Activated B cell treated with CpG ODN at 0.5 μM for 24 hours (primary cell): ENCODE results near the gene ADAMTS19. TPM values are rescaled to one million over a fixed set of nuclear protein-coding genes. Genes with fewer than 3 reads are reported as not detected.
"Not testable (repeated sequence)": the region's sequence is repeated elsewhere in the genome, so short reads cannot be mapped to it uniquely, and the experiment has no call there.

ENCODE experiments used
- ATAC-seq: fragments of 200-7000 bp; cut with Tn5 transposase; one replicate; pipeline ENCODE4 v1.10.0; 2021; ENCODE audit warnings: low read depth, mild to moderate bottlenecking, moderate library complexity
- CTCF ChIA-PET: fragments of 350-600 bp; sonication (Branson Sonifier 250); formaldehyde crosslinking; loops from one replicate; lab custom pipeline; 2021; ENCODE audit warnings: antibody characterized with exemption; lab: Charles Lee
- POLR2A ChIA-PET: fragments of 350-600 bp; sonication (Branson Sonifier 250); formaldehyde crosslinking; loops from one replicate; lab custom pipeline; 2021; ENCODE audit warnings: antibody characterized with exemption; lab: Charles Lee
- DNase-seq: peaks from one replicate; pipeline ENCODE4 v3.0.0; 2022
- H3K27ac Mint-ChIP-seq: one replicate; pipeline ENCODE4 v1.8.0; 2020; ENCODE audit warnings: mixed read lengths
- H3K27me3 Mint-ChIP-seq: one replicate; pipeline ENCODE4 v1.8.0; 2021; ENCODE audit warnings: mixed read lengths
- H3K36me3 Mint-ChIP-seq: one replicate; pipeline ENCODE4 v1.8.0; 2021; ENCODE audit warnings: low read depth, mixed read lengths
- H3K4me1 Mint-ChIP-seq: one replicate; pipeline ENCODE4 v1.8.0; 2021; ENCODE audit warnings: mixed read lengths
- H3K4me3 Mint-ChIP-seq: one replicate; pipeline ENCODE4 v1.8.0; 2020; ENCODE audit warnings: mild to moderate bottlenecking, mixed read lengths
- H3K9me3 Mint-ChIP-seq: one replicate; pipeline ENCODE4 v1.8.0; 2020; ENCODE audit warnings: mixed read lengths
- CTCF ChIP-seq: fragments of 200-600 bp; IDR thresholded peaks from one replicate; pipeline ENCODE4 v1.8.0; 2022; ENCODE audit warnings: antibody characterized with exemption, mild to moderate bottlenecking
- intact Hi-C: fragments of 100-400 bp; cut with micrococcal nuclease; formaldehyde crosslinking; loops from one replicate; pipeline ENCODE4 v1.15.1; 2024
- total RNA-seq: library from RNA; stranded (reverse); gene quantifications from 2 replicates; pipeline ENCODE4 v1.2.3, GENCODE V29; 2022

The ADAMTS19 gene
- total RNA-seq, 1 donor from 2014 or later = not detected

GRCh38 chr5:129619782-129620181 is 159.7 kb downstream of the ADAMTS19 start:
- ATAC-seq (no peak), DNase-seq (no peak)
- no peak overlapping the region for H3K4me3 Mint-ChIP-seq
- no peak for TF ChIP-seq CTCF
- no peaks in the 10 kb centered on the region for H3K36me3 Mint-ChIP-seq
- H3K9me3 Mint-ChIP-seq = no peaks in the 10 kb centered on the region
- CTCF ChIA-PET = no interaction called here
- no peaks in the 10 kb centered on the region for H3K4me1 Mint-ChIP-seq
- H3K27ac Mint-ChIP-seq = no peak overlapping the region
- H3K27me3 Mint-ChIP-seq = no peaks in the 10 kb centered on the region
- POLR2A ChIA-PET = no interaction called here
- intact Hi-C loops = no loop called here

GRCh38 chr5:129622531-129622930 is 162.4 kb downstream of the ADAMTS19 start:
- POLR2A ChIA-PET = no interaction called here
- Mint-ChIP-seq H3K4me1 (no peaks in the 10 kb centered on the region), H3K9me3 (peaks cover 6% of the 10 kb centered on the region), H3K36me3 (no peaks in the 10 kb centered on the region), H3K4me3 (no peak overlapping the region), H3K27me3 (no peaks in the 10 kb centered on the region), H3K27ac (no peak overlapping the region)
- no peak for TF ChIP-seq CTCF
- CTCF ChIA-PET = no interaction called here
- no peak for ATAC-seq
- DNase-seq = no peak
- intact Hi-C loops = no loop called here

- Mint-ChIP-seq H3K4me1 (no peaks in the 10 kb centered on the region), H3K4me3 (no peak overlapping the region), H3K36me3 (no peaks in the 10 kb centered on the region), H3K27ac (no peak overlapping the region), H3K9me3 (peaks cover 11% of the 10 kb centered on the region), H3K27me3 (no peaks in the 10 kb centered on the region)
- no peak for TF ChIP-seq CTCF
- ChIA-PET CTCF (no interaction called here), POLR2A (no interaction called here)
- intact Hi-C loops = no loop called here
- ATAC-seq (no peak), DNase-seq (no peak)
Measured at GRCh38 chr5:129629575-129629974, 169.5 kb downstream of the ADAMTS19 start.

GRCh38 chr5:129630101-129630500 is 170.0 kb downstream of the ADAMTS19 start:
- POLR2A ChIA-PET = no interaction called here
- CTCF ChIA-PET = no interaction called here
- ATAC-seq (no peak), DNase-seq (no peak)
- Mint-ChIP-seq H3K36me3 (no peaks in the 10 kb centered on the region), H3K4me3 (no peak overlapping the region), H3K27ac (no peak overlapping the region), H3K9me3 (peaks cover 16% of the 10 kb centered on the region), H3K4me1 (no peaks in the 10 kb centered on the region), H3K27me3 (no peaks in the 10 kb centered on the region)
- intact Hi-C loops = no loop called here
- no peak for TF ChIP-seq CTCF

GRCh38 chr5:129631961-129632360 is 171.9 kb downstream of the ADAMTS19 start:
- POLR2A ChIA-PET = no interaction called here
- no peak for TF ChIP-seq CTCF
- DNase-seq = no peak

GRCh38 chr5:129637501-129637900 is 177.4 kb downstream of the ADAMTS19 start:
- peaks cover 14% of the 10 kb centered on the region for H3K9me3 Mint-ChIP-seq
- ATAC-seq, CTCF ChIA-PET, DNase-seq, H3K36me3 Mint-ChIP-seq, H3K4me1 Mint-ChIP-seq, intact Hi-C loops, POLR2A ChIA-PET, H3K27me3 Mint-ChIP-seq, H3K4me3 Mint-ChIP-seq, H3K27ac Mint-ChIP-seq: not testable (repeated sequence)

More at GRCh38 chr5:129631961-129632360, 171.9 kb downstream of the ADAMTS19 start:
- no peaks in the 10 kb centered on the region for H3K36me3 Mint-ChIP-seq
- peaks cover 17% of the 10 kb centered on the region for H3K9me3 Mint-ChIP-seq
- CTCF ChIA-PET = no interaction called here
- no peak for ATAC-seq
- no peak overlapping the region for H3K4me3 Mint-ChIP-seq
- intact Hi-C loops = no loop called here
- H3K27me3 Mint-ChIP-seq = no peaks in the 10 kb centered on the region
- H3K27ac Mint-ChIP-seq = no peak overlapping the region
- H3K4me1 Mint-ChIP-seq = no peaks in the 10 kb centered on the region
